Measurements from ENCODE around the gene BATF3. TPM values are rescaled to one million over a fixed set of nuclear protein-coding genes. Genes with fewer than 3 reads are reported as not detected.

BATF3 gene
- total and polyA plus RNA-seq, 2 donors, result 21.6 to 27.2 TPM

DNA sequence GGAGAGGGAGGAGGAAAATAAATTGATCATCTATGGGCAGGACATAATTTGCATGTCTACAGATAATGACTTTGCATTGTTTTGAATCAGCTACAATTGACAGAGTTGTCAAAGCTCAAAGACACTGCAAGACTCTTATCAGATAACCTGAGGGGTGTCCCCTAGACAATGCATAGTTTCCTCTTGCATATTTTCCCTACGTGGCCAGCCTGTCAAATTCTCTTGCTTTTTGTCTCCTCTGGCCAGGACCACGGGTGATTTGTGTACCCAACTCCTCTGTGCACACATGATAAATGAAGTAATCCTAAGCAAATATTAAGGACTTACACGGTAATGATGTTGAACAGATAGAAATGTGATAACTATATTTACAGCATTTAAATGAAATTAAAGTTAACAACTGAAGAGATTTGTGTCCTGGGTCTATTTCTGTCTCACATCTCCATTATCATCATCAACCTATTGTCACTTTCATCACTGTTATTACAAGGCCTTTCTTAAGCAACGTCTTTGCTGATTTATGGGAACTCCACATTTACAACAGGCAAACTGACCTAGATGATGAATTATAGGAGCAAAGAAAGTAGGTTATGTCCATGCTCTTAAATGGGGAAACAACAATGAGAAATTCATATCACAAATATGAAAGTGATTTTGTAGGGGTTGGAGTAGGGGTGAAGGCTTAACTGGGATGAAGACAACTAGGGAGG is 18.8 kb downstream of the BATF3 start:
- Histone ChIP-seq H3K4me1 (ENCODE audit: control insufficient read depth in 2 of 2, insufficient read depth in 2 of 2, low read length in 2 of 2) (peaks cover 0 to 6% of the 10 kb centered on the region in 2 donors), H3K4me3 (ENCODE audit: low read length in 2 of 2) (no peak overlapping the region), H3K27ac (ENCODE audit: low read depth in 1 of 2, low read length in 1 of 2) (no peak overlapping the region), H3K9me3 (ENCODE audit: control insufficient read depth in 2 of 2, insufficient read depth in 1 of 2, low read length in 1 of 2) (no peaks in the 10 kb centered on the region), H3K36me3 (ENCODE audit: control insufficient read depth in 2 of 2, insufficient read depth in 2 of 2, low read length in 1 of 2) (no peaks in the 10 kb centered on the region), H3K27me3 (ENCODE audit: control insufficient read depth in 2 of 2, insufficient read depth in 1 of 2, low read length in 1 of 2) (no peaks in the 10 kb centered on the region)
- no peak for DNase-seq (ENCODE audit: low read depth in 6 of 9, low spot score in 9 of 9)
- 80% methylated on average over 4 of the region's 4 CpGs for WGBS

GRCh38 chr1:212678456-212679410 is 20.9 kb downstream of the BATF3 start:
- Histone ChIP-seq H3K27me3 (ENCODE audit: control insufficient read depth in 2 of 2, insufficient read depth in 1 of 2, low read length in 1 of 2) (no peaks in the 10 kb centered on the region), H3K27ac (ENCODE audit: low read depth in 1 of 2, low read length in 1 of 2) (no peak overlapping the region), H3K9me3 (ENCODE audit: control insufficient read depth in 2 of 2, insufficient read depth in 1 of 2, low read length in 1 of 2) (no peaks in the 10 kb centered on the region), H3K36me3 (ENCODE audit: control insufficient read depth in 2 of 2, insufficient read depth in 2 of 2, low read length in 1 of 2) (no peaks in the 10 kb centered on the region), H3K4me3 (ENCODE audit: low read length in 2 of 2) (no peak overlapping the region), H3K4me1 (ENCODE audit: control insufficient read depth in 2 of 2, insufficient read depth in 2 of 2, low read length in 2 of 2) (peaks cover 0 to 6% of the 10 kb centered on the region in 2 donors)
- no peak for DNase-seq (ENCODE audit: low read depth in 6 of 9, low spot score in 9 of 9)
- 86% methylated on average over 11 of the region's 11 CpGs for WGBS

DNA sequence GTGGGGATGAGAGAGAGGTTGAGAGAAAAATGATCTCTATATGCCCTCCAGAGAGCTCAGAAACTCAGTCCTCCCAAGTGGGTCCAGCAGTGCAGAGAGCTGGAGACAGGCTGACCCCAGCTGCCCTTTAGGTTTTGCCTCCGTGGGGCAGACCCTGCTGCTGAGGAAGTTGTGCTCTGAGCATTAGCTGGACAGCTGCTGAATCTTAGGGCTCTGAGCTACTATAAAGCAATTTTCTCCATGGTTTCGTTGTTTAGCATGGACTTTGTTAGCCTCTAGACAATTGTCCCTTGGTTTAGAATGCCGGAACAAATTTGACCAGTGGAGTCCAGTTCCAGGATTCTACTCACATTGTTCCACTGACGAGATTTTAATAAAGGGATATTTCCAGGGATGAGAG is 22.1 kb downstream of the BATF3 start:
- no peak for DNase-seq (ENCODE audit: low read depth in 6 of 9, low spot score in 9 of 9)
- Histone ChIP-seq H3K9me3 (ENCODE audit: control insufficient read depth in 2 of 2, insufficient read depth in 1 of 2, low read length in 1 of 2) (no peaks in the 10 kb centered on the region), H3K27ac (ENCODE audit: low read depth in 1 of 2, low read length in 1 of 2) (no peak overlapping the region), H3K4me3 (ENCODE audit: low read length in 2 of 2) (no peak overlapping the region), H3K27me3 (ENCODE audit: control insufficient read depth in 2 of 2, insufficient read depth in 1 of 2, low read length in 1 of 2) (no peaks in the 10 kb centered on the region), H3K4me1 (ENCODE audit: control insufficient read depth in 2 of 2, insufficient read depth in 2 of 2, low read length in 2 of 2) (peaks cover 0 to 3% of the 10 kb centered on the region in 2 donors), H3K36me3 (ENCODE audit: control insufficient read depth in 2 of 2, insufficient read depth in 2 of 2, low read length in 1 of 2) (no peaks in the 10 kb centered on the region)
- 97% methylated on average over 4 of the region's 4 CpGs for WGBS

GRCh38 chr1:212677136-212677535 is 22.5 kb downstream of the BATF3 start:
- Histone ChIP-seq H3K9me3 (ENCODE audit: control insufficient read depth in 2 of 2, insufficient read depth in 1 of 2, low read length in 1 of 2) (no peaks in the 10 kb centered on the region), H3K4me3 (ENCODE audit: low read length in 2 of 2) (no peak overlapping the region), H3K4me1 (ENCODE audit: control insufficient read depth in 2 of 2, insufficient read depth in 2 of 2, low read length in 2 of 2) (peaks cover 0 to 3% of the 10 kb centered on the region in 2 donors), H3K27me3 (ENCODE audit: control insufficient read depth in 2 of 2, insufficient read depth in 1 of 2, low read length in 1 of 2) (no peaks in the 10 kb centered on the region), H3K27ac (ENCODE audit: low read depth in 1 of 2, low read length in 1 of 2) (no peak overlapping the region), H3K36me3 (ENCODE audit: control insufficient read depth in 2 of 2, insufficient read depth in 2 of 2, low read length in 1 of 2) (no peaks in the 10 kb centered on the region)
- WGBS, result 95% methylated on average over 4 of the region's 4 CpGs
- DNase-seq (ENCODE audit: low read depth in 6 of 9, low spot score in 9 of 9), result no peak

DNA sequence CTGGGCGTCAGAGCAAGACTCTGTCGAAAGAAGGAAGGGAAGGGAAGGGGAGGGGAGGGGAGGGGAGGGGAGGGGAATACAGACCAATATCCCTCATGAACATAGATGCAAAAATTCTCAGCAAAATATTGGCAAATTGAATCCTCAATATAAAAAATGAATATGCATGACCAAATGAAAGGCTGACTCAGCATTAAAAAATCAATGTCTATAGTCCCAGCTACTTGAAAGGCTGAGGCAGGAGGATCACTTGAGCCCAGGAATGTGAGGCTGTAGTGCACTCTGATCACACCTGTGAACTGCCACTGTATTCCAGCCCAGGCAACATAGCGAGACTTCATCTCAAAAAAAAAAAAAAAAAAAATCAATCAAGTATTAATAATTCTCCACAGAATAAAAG is 24.0 kb downstream of the BATF3 start:
- no peak for DNase-seq (ENCODE audit: low read depth in 6 of 9, low spot score in 9 of 9)
- no peaks in the 10 kb centered on the region for H3K27me3 ChIP-seq (ENCODE audit: control insufficient read depth in 2 of 2, insufficient read depth in 1 of 2, low read length in 1 of 2)
- no peak overlapping the region for H3K4me3 ChIP-seq (ENCODE audit: low read length in 2 of 2)
- no peaks in the 10 kb centered on the region for H3K36me3 ChIP-seq (ENCODE audit: control insufficient read depth in 2 of 2, insufficient read depth in 2 of 2, low read length in 1 of 2)
- no peak overlapping the region for H3K27ac ChIP-seq (ENCODE audit: low read depth in 1 of 2, low read length in 1 of 2)
- H3K9me3 ChIP-seq (ENCODE audit: control insufficient read depth in 2 of 2, insufficient read depth in 1 of 2, low read length in 1 of 2), result no peaks in the 10 kb centered on the region
- H3K4me1 ChIP-seq (ENCODE audit: control insufficient read depth in 2 of 2, insufficient read depth in 2 of 2, low read length in 2 of 2), result peaks cover 0 to 14% of the 10 kb centered on the region in 2 donors
- 97% methylated on average over 3 of the region's 3 CpGs for WGBS

DNA sequence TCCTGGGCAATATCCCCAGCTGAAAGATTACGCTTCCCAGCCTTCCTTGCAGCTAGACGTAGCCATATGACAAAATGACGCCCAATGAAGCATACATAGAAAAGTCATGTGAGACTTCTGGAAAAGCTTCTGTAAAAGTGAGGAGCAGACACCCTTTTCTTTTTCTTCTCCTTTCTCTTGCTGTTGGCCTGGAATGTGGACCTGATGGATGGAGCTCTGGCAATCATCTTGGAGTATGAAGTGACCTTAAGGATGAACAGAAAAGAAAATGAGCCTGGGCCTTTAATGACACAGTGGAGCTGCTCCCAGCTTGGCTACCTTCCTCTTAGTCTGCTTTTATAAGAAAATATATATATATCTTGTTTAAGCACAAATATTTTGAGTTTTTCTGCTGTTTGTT is 24.8 kb downstream of the BATF3 start:
- over 99% methylated on average over 3 of the region's 3 CpGs for WGBS
- H3K4me1 ChIP-seq (ENCODE audit: control insufficient read depth in 2 of 2, insufficient read depth in 2 of 2, low read length in 2 of 2), result peaks cover 0 to 14% of the 10 kb centered on the region in 2 donors
- H3K27ac ChIP-seq (ENCODE audit: low read depth in 1 of 2, low read length in 1 of 2), result no peak overlapping the region
- no peaks in the 10 kb centered on the region for H3K27me3 ChIP-seq (ENCODE audit: control insufficient read depth in 2 of 2, insufficient read depth in 1 of 2, low read length in 1 of 2)
- no peaks in the 10 kb centered on the region for H3K9me3 ChIP-seq (ENCODE audit: control insufficient read depth in 2 of 2, insufficient read depth in 1 of 2, low read length in 1 of 2)
- no peak overlapping the region for H3K4me3 ChIP-seq (ENCODE audit: low read length in 2 of 2)
- DNase-seq (ENCODE audit: low read depth in 6 of 9, low spot score in 9 of 9), result no peak
- no peaks in the 10 kb centered on the region for H3K36me3 ChIP-seq (ENCODE audit: control insufficient read depth in 2 of 2, insufficient read depth in 2 of 2, low read length in 1 of 2)

DNA sequence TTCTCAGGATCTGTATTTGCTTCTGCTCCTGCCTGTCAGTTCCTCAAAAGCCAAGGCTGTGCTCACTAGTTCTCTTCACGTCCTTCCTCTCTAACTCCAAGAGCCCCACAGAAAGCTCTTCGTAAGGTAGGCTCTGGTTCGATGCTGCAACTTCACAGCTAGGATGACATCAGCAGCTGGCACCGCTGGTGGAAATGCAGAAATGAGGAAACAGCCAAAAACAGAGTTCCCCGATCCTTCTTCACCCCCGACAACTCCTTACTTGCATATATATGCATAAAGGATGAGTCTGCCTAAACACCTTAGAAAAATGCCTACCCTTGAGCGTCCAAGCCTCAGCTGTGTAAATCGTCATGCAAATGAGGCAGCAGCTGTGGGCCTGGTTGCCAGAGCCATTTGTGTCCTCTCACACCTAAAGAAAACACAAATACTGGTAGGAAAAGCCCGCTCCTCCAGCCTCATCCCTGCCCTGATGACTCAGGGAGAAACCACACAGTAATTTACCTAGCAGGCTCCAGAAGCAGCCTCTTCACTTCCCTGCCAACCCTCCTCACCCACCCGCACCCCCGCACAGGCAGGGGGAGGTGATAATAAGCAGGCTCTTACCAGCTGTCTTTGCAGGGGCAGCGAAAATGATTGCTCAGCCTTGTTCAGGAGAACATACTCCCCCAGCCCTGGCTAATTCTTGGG is 28.2 kb downstream of the BATF3 start:
- H3K27me3 ChIP-seq (ENCODE audit: control insufficient read depth in 2 of 2, insufficient read depth in 1 of 2, low read length in 1 of 2), result no peaks in the 10 kb centered on the region
- no peaks in the 10 kb centered on the region for H3K36me3 ChIP-seq (ENCODE audit: control insufficient read depth in 2 of 2, insufficient read depth in 2 of 2, low read length in 1 of 2)
- WGBS, result 29% methylated on average over 12 of the region's 12 CpGs
- no peaks in the 10 kb centered on the region for H3K9me3 ChIP-seq (ENCODE audit: control insufficient read depth in 2 of 2, insufficient read depth in 1 of 2, low read length in 1 of 2)
- H3K4me3 ChIP-seq (ENCODE audit: low read length in 2 of 2), result no peak overlapping the region
- peaks cover 0 to 16% of the 10 kb centered on the region in 2 donors for H3K4me1 ChIP-seq (ENCODE audit: control insufficient read depth in 2 of 2, insufficient read depth in 2 of 2, low read length in 2 of 2)
- peak in 2 of 9 donors; percentile 17 to 48 for DNase-seq (ENCODE audit: low read depth in 6 of 9, low spot score in 9 of 9)
- no peak overlapping the region for H3K27ac ChIP-seq (ENCODE audit: low read depth in 1 of 2, low read length in 1 of 2)

GRCh38 chr1:212670882-212671281 is 28.8 kb downstream of the BATF3 start:
- H3K27ac ChIP-seq (ENCODE audit: low read depth in 1 of 2, low read length in 1 of 2), result no peak overlapping the region
- peaks cover 0 to 16% of the 10 kb centered on the region in 2 donors for H3K4me1 ChIP-seq (ENCODE audit: control insufficient read depth in 2 of 2, insufficient read depth in 2 of 2, low read length in 2 of 2)
- no peaks in the 10 kb centered on the region for H3K36me3 ChIP-seq (ENCODE audit: control insufficient read depth in 2 of 2, insufficient read depth in 2 of 2, low read length in 1 of 2)
- H3K27me3 ChIP-seq (ENCODE audit: control insufficient read depth in 2 of 2, insufficient read depth in 1 of 2, low read length in 1 of 2), result no peaks in the 10 kb centered on the region
- no peak overlapping the region for H3K4me3 ChIP-seq (ENCODE audit: low read length in 2 of 2)
- no peaks in the 10 kb centered on the region for H3K9me3 ChIP-seq (ENCODE audit: control insufficient read depth in 2 of 2, insufficient read depth in 1 of 2, low read length in 1 of 2)
- no peak for DNase-seq (ENCODE audit: low read depth in 6 of 9, low spot score in 9 of 9)

DNA sequence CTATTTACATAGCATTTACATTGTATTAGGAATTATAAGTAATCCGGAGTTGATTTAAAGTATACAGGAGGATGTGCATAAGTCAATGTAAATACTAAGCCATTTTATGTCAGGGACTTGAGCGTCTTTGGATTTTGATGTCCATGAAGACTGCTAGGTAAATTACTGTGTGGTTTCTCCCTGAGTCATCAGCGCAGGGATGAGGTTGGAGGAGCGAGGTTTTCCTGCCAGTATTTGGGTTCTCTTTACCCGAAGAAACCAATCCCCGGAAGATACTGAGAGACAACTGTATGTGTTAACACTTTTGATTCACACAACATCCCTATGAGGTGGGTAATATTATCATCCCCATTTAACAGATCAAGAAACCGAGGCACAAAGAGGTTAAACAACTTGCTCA is 29.3 kb downstream of the BATF3 start:
- DNase-seq (ENCODE audit: low read depth in 6 of 9, low spot score in 9 of 9), result no peak
- H3K36me3 ChIP-seq (ENCODE audit: control insufficient read depth in 2 of 2, insufficient read depth in 2 of 2, low read length in 1 of 2), result no peaks in the 10 kb centered on the region
- WGBS, result 93% methylated on average over 7 of the region's 7 CpGs
- H3K9me3 ChIP-seq (ENCODE audit: control insufficient read depth in 2 of 2, insufficient read depth in 1 of 2, low read length in 1 of 2), result no peaks in the 10 kb centered on the region
- no peak overlapping the region for H3K4me3 ChIP-seq (ENCODE audit: low read length in 2 of 2)
- H3K27me3 ChIP-seq (ENCODE audit: control insufficient read depth in 2 of 2, insufficient read depth in 1 of 2, low read length in 1 of 2), result peaks cover 0 to 2% of the 10 kb centered on the region in 2 donors
- H3K27ac ChIP-seq (ENCODE audit: low read depth in 1 of 2, low read length in 1 of 2), result no peak overlapping the region
- peaks cover 0 to 21% of the 10 kb centered on the region in 2 donors for H3K4me1 ChIP-seq (ENCODE audit: control insufficient read depth in 2 of 2, insufficient read depth in 2 of 2, low read length in 2 of 2)
